OCI-LY3 (cell line): ENCODE data around the gene AQP1.

ENCODE experiments used
- EZH2phosphoT487 ChIP-seq: fragments of 200-600 bp; shearing (Covaris generic); IDR thresholded peaks from 2 replicates; pipeline ENCODE4 v1.6.1; 2018; ENCODE audit warnings: antibody characterized with exemption, mixed run types, low read depth
- TF ChIP-seq, protein P1 (sequence below): fragments of 200-600, 300-600 bp; sonication (generic); IDR thresholded peaks from 2 replicates; pipeline ENCODE4 v1.5.1; 2014; ENCODE audit warnings: antibody characterized with exemption, low read length, low read depth

DNA sequence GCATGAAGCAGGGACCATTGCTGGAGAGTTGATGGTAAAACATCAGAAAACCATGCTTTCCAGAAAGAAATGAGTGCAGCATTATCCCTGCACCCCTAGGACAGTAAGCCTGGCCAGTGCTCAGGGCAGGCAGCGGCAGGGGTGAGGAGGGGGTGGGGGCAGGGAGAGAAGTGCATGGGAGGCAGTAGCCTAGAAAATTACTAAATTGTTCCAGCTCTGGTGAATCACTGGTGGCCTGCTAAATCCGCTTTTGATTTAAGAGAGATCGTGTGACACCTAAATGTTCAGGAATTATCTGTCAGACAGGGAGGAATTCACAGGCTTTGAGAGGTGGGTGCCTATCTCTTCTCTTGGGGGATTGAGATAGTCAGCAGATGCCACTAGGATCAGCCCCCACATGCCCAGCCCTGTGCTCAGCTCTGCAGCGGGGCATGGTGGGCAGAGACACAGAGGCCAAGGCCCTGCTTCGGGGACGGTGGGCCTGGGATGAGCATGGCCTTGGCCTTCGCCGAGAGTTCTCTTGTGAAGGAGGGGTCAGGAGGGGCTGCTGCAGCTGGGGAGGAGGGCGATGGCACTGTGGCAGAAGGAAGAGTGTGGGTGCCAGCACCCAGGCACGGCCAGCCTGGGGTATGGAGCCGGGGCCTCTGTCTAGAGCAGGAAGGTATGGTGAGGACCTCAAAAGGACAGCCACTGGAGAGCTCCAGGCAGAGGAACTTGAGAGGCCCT, 5.0 kb upstream of the AQP1 start:
- TF ChIP-seq, protein P1, sequence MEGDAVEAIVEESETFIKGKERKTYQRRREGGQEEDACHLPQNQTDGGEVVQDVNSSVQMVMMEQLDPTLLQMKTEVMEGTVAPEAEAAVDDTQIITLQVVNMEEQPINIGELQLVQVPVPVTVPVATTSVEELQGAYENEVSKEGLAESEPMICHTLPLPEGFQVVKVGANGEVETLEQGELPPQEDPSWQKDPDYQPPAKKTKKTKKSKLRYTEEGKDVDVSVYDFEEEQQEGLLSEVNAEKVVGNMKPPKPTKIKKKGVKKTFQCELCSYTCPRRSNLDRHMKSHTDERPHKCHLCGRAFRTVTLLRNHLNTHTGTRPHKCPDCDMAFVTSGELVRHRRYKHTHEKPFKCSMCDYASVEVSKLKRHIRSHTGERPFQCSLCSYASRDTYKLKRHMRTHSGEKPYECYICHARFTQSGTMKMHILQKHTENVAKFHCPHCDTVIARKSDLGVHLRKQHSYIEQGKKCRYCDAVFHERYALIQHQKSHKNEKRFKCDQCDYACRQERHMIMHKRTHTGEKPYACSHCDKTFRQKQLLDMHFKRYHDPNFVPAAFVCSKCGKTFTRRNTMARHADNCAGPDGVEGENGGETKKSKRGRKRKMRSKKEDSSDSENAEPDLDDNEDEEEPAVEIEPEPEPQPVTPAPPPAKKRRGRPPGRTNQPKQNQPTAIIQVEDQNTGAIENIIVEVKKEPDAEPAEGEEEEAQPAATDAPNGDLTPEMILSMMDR = no peak
- no peak for TF ChIP-seq EZH2phosphoT487
